HS-27A (cell line): ENCODE measurements around the gene SYCP2.

ENCODE experiments used
- DNase-seq: peaks from one replicate; pipeline ENCODE4 v3.0.0-alpha.2; 2012; ENCODE audit warnings: low read depth, missing footprints

Gene SYCP2

GRCh38 chr20:59836767-59837166 is 96.7 kb downstream of the SYCP2 start:
- DNase-seq, result no peak

- no peak for DNase-seq
Observed at GRCh38 chr20:59835448-59836395, 97.7 kb downstream of the SYCP2 start.

DNA sequence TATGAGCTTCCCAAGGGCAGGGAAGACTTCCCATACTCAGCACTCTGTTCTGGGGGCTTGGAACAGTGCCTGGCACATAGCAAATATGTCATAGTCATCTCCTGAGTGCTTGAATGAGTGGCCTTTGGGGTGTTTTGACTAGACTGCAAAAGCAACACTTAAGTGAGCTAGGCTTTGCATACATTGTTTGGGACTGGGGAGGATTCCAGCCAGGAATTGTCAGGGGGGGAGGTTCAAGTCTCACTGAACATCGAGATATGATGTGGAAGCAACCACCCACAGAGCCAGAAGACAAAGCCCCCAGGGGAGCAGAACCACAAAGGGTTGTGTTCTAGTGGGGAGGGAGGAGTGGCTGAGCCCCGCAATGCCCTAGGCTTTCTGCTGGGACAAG is 98.4 kb downstream of the SYCP2 start:
- DNase-seq, result no peak

- no peak for DNase-seq
Observed at GRCh38 chr20:59832406-59833363, 100.8 kb downstream of the SYCP2 start.

DNA sequence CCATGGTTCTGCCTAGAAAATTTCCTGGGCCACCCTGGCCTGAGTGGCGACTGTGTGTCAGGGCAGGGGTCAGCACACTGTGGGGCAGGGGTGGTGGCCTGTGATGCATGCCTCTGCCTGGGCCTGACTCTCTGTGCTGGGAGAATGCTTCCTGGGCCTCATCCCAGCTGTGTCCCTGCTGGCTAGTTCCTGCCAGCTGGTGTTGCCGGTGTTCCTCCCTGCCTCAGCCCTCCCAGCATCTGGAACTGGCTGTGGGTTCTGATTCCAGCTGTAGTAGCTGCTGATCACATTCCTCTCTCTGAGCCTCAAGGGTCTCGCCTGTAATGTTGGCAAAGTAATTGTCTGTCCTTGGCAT is 101.5 kb downstream of the SYCP2 start:
- no peak for DNase-seq

- DNase-seq, result no peak
Observed at GRCh38 chr20:59831024-59831915, 102.2 kb downstream of the SYCP2 start.

- no peak for DNase-seq
Observed at GRCh38 chr20:59830665-59831023, 102.8 kb downstream of the SYCP2 start.

- DNase-seq, result no peak
Observed at GRCh38 chr20:59829786-59830664, 103.4 kb downstream of the SYCP2 start.

- DNase-seq, result no peak
Observed at GRCh38 chr20:59829054-59829785, 104.2 kb downstream of the SYCP2 start.

DNA sequence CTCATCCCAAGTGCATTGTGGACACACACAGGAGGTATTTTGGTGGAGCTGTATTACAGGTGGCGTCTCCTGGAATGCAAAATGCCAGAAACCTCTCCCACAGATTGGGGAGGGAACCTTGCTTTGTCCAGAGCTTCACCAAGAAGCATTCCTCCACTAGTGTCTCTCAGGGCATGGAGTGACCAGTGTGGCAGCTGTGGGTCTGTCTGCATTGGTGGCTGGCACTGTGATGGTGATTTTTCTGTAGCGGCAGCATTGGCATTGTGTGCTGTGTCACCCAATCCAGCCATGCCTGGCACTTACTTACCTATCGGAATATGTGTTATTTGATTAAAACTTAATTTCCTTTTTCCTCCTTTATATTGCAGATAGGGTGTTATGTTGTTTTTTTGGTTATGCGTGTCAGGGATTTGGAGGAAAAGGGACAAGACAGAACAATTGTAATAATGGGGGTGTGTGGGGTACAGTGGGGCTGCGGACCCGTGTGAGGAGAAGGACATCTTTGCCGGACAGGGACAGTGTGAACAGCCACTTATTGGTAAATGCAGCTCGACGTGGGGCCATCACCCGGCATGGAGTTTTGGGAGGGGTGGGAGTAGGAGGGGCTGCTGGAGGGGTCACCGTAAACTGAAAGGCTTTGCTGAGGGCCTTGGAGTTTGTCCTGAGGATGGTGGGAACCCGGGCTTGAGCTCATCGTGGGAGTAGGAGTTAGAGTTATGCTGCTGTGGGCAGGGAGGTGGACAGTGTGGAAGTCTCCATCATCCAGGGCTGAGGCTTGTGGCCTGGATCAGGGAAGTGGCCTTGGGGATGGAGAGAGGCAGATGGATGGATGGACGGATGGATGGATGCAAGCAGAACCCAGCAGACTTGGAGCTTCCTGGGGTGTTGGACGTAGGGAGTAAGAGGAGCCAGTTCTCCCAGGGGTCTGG is 105.0 kb downstream of the SYCP2 start:
- DNase-seq, result no peak

- DNase-seq, result no peak
Observed at GRCh38 chr20:59827138-59828056, 106.0 kb downstream of the SYCP2 start.

DNA sequence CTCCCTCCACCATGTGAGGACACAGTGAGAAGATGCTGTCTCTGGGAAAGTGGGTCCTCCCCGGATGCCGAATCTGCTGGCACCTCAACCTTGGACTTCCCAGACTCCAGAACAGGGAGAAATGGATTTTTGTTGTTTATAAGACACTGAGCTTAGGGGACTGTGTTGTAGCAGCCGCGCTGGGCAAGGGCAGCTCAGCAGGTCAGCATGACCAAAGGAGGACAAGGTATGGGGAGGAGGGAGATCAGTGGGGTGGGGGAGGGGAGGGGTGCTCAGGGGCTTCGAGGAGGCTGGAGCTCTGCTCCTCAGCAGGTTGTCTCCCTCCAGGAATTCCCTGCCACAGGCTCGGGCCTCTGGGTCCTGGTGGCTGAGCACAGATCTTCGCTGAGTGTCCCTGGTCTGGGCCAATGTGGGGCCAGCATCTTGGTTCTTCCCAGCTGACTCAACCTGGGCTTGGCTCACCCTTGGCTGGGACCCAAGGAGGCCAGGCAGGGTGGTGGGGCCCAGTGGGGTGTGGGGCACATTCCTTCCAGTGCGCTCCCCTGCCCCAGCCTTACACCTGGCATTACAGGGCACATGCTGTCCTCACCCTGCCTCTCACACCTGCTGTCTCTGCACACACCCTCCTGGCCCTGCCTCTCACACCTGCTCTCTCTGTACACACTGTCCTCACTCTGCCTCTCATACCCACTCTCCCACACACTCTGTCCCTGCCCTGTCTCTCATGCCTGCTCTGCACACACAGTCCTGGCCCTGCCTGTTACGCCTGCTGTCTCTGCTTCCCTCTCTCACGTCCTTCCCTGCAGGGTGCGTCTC is 107.3 kb downstream of the SYCP2 start:
- no peak for DNase-seq

DNA sequence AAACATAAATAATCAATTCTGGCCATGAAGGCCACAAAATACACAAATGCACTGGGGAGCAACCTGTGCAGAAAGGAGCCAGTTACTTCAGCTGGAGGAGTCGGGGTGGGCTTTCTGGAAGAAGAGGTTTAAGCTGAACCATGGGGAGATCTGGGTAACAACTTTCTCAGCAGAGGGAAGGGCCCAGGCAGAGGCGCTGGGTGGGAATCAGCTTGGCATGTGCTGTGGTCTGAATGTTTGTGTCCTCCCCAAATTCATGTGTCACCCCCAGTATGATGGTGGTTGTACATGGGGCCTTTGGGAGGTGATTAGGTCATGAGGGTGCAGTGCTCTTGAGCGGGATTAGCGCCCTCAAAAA is 107.9 kb downstream of the SYCP2 start:
- no peak for DNase-seq

GRCh38 chr20:59824711-59825562 is 108.5 kb downstream of the SYCP2 start:
- DNase-seq, result no peak

- no peak for DNase-seq
Observed at GRCh38 chr20:59823491-59824259, 109.8 kb downstream of the SYCP2 start.
